HG03175 (cell line): Measurements from ENCODE around the gene EXOC4.

Source experiments
- ATAC-seq: cut with Tn5 transposase; IDR thresholded peaks from one replicate; pipeline ENCODE4 v1.9.1; 2021; ENCODE audit warnings: mild to moderate bottlenecking, moderate library complexity; ENCODE audit not compliant: unreplicated experiment

The EXOC4 gene

DNA sequence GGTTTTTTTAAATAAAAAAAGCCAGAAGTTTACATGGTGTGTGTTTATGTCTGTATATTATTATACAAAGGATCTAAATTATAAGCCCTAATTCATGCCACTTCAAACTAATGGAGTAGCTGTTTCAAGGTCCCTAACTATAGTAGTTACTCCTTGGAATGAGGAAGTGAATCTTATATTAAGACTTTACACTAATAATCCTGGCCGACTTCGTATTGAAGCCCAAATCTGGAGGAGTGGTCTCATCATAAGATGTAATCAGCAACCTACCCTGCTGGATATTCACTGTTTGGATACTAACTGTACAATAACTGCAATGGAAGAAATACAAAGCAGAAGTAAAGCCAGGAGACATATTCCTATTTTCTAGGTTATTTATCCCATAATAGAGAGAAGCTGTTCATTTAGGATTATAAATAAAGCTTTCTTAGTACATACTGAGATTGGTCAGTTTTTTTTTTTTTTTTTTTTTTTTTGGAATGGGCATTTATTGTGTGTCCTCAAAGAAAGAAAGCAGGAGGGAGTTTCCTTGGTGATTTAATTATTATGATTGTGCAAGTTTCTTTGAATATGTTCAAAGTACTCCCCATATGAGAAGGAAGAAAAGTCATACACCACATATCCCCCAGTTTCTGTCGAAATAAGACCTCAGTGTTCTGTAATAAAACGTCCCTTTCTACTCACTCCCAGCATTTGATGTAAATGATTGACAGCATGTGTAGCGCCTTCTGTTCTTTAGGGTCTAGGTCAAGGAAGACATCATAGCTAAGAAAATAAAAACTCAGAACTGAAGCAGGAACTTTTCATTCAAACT is 397.8 kb downstream of the EXOC4 start:
- ATAC-seq, result no peak

DNA sequence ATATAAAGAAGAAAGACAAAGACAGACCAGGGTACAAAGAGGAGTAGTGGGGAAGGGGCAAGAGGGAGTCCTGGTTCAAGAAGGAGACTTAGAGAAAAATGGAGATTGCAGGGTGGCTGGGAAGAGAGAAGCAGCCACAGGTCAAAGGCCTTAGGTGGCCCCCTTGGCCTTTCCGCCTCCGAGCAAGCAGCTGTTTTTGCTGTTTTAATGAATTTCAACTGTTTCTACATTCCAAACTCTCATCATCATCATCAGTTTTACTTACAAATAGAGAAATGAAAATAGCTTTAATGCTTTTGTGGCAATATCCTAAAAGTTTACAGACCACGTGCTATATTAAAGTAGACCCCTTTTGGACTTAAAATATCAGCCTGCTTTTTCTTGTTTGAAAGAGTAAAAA is 399.7 kb downstream of the EXOC4 start:
- ATAC-seq, result no peak

- no peak for ATAC-seq
Observed at GRCh38 chr7:133654547-133654946, 401.7 kb downstream of the EXOC4 start.

GRCh38 chr7:133662276-133662675 is 409.4 kb downstream of the EXOC4 start:
- ATAC-seq, result no peak

GRCh38 chr7:133662830-133663229 is 410.0 kb downstream of the EXOC4 start:
- no peak for ATAC-seq

GRCh38 chr7:133664528-133664927 is 411.6 kb downstream of the EXOC4 start:
- no peak for ATAC-seq

GRCh38 chr7:133668296-133669060 is 415.6 kb downstream of the EXOC4 start:
- no peak for ATAC-seq

GRCh38 chr7:133669061-133669455 is 416.2 kb downstream of the EXOC4 start:
- ATAC-seq, result no peak

DNA sequence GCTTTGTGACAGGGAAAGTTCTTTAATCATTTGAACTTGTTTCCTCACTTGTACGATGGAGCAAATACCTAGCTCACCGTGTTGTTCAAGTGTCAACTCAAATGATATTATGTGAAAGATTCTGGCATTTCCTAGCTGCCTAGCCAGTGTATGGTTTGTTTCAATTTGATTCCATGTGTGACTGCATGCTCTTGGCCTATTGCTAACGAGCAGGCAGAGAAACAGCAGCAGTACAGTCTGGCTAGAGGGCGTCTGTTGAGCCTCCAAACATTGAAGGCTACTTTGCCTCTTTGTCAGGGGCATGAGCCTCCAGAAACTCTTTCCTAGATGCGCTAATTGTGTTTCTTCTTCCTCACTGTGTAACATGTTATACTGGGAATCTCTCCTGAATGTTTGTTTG is 417.4 kb downstream of the EXOC4 start:
- no peak for ATAC-seq

GRCh38 chr7:133672866-133673265 is 420.0 kb downstream of the EXOC4 start:
- no peak for ATAC-seq

DNA sequence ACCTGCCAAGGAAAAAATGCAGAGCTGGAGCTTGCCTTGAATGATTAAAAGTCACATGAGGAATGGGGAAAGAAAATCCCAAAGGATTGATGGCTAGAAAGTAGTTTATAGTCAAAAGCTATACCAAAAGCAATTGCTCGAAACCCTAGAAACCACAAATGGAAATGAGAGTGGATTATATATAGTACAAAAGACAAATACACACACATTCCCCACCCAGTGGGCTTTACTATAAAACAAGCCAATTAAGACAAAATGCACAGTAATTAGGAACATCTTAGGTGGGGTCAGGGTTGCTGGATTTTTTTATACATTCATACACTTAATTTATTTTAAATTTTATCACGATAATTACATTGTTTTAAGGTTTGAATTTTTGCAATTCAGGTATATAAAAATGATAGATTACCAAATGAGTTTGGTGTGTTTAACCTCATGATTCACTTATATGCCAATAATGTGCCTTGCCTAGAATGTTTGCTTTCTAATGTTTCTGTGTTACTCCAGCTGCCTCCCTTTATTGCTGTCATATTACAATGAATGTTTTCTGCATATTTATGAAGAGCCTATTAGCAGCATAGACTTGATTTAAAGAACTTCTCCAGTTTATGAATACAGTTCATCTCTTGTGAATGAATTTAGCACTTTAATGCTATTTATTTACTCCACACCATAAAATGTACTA is 421.3 kb downstream of the EXOC4 start:
- no peak for ATAC-seq

DNA sequence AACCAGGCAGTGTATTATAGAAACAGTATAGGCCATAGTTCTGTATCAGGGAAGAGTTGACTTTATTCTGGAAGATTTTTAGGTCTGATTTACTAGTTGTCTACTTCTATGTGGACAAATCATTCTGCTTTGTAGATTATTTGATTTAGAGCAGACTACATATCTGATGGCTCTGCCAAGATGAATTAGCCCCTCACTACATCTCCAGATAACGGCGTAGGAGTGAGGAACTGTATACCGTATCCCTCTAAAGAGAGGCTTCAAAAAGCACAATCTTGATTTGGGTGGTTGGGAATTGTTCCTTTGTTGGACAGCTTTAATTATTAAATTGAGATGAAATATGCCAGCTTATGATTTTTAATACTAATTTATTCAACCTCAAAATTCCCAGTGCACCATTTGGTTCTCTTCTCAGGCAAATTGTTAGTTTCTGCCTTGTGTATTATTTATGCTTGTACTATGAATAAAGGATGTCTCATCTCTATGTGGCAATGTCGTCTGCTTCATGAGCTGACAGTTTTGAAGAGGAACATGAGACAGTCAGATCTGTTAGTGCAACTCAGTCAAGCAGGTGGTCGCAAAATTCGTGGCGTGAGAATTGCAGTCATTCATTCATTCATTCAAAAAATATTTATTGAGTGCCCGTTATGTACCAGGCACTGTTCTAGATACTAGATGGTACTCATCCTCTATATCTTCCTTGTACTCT is 422.8 kb downstream of the EXOC4 start:
- ATAC-seq, result no peak

DNA sequence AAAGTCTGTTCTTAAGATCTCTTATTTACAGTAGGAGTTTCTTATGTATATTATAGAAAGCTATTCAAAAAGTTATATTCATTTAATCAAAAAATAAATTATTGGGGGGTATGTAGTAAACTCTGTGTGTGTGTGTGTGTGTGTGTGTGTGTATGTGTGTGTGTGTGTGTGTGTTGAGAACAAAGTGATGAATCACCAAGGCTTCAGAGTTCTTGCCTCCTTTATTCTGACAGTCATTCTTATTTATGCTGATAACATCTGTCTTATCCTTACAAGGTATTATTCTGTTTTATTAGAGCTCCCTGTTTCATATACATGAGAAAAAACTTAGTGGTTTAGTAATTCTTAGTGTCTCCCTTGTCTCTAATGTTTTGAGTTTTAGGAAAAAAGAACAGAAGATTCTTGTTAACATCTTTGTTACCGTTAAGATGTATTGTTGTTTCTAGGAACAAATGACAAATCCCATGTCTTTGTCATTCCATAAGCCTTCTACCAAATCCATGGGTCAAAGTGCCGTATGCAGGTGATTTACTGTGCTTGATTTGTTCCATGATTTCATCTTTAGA is 424.0 kb downstream of the EXOC4 start:
- no peak for ATAC-seq

GRCh38 chr7:133678137-133678814 is 425.4 kb downstream of the EXOC4 start:
- ATAC-seq, result no peak

DNA sequence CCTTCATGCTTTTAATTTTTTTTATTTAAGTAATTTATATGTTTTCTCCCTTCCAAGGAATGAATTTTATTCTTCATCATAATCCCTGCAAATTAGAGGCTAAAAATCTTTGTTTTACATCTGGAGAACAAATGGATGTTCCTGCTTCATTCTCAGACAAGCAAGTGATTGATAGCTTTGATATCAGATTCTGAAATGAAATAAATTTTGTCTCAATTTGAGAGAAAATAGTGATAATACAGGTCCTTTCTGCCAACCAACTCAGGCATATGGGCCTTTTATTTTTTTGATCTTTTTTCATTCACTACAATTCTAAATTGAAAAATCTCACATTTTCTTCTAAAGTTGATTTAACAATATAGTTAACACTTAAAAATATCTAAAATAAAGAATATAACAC is 427.1 kb downstream of the EXOC4 start:
- ATAC-seq, result no peak

GRCh38 chr7:133681529-133681928 is 428.7 kb downstream of the EXOC4 start:
- ATAC-seq, result no peak

GRCh38 chr7:133682364-133683181 is 429.7 kb downstream of the EXOC4 start:
- no peak for ATAC-seq

DNA sequence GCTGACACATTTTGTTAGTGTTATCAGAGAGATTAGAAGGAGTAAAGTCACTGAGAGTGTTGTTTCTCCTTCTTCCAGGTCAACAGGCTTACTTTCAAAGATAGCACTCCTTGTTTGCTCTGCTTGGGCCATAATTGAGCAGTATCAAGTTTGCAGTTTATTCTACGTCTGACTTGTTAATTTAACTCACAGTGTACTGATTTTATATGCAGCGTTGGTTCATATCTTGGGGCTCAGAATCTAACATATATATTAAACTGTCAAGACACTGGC is 430.2 kb downstream of the EXOC4 start:
- ATAC-seq, result no peak

DNA sequence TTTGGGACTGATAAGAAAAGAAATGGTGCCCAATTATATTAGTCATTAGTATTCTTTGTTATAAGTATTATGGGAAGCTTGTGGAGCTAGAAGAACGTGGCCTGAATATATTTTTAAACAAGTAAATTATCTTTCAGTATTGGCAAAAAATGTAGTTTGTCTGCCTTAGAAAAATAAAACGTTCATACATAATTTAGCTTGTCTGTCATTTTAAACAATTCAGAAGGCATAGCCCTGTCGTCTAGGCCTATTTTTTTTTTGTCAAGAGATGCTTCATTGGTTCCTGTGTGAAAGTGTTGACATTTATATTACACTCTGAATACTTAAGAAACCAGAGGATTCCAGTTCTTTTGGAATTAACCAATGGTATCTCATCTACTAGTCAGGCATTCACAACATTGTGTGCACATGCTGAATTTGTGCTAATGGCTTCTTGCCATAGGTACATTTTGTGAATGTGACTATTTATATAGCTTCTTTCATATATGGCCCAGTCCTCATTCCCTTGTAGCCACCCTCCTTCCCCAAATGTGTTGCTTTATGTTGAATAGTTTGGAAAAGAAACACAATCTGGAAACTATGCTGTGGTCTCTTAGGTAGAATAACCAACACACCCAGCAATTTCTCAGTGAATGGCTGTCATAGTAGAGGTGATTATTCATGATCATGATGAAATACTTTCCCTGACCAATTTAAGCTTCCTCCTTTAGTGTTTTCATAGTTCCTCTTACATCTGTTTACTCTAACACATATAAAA is 435.8 kb downstream of the EXOC4 start:
- ATAC-seq, result no peak
